Central memory CD4-positive, alpha-beta T cell (primary cell): Measurements from ENCODE around the gene CNTN3.

ENCODE experiments used
- DNase-seq: peaks from one replicate; pipeline ENCODE4 v3.0.0; 2022

CNTN3 gene

DNA sequence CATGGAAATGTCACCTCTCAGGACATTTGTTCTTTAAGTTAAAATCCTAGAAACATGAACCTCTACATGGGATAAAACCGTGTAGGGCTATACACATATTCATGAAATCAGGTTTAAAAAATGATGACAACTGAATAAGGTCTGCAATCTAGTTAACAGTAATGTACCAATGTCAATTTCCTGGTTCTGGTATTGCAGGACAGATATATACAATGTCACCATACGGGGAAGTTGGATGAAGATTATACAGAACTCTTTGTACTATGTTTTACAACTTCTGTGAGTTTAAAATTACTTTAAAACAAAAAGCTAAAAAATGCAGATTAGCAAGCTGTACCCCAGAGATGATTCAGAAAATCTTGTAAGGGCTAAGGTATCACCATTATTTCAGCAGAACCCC lies 6.7 kb downstream of the CNTN3 start:
- DNase-seq, result no peak

GRCh38 chr3:74606996-74607395 lies 7.5 kb downstream of the CNTN3 start:
- DNase-seq, result no peak

DNA sequence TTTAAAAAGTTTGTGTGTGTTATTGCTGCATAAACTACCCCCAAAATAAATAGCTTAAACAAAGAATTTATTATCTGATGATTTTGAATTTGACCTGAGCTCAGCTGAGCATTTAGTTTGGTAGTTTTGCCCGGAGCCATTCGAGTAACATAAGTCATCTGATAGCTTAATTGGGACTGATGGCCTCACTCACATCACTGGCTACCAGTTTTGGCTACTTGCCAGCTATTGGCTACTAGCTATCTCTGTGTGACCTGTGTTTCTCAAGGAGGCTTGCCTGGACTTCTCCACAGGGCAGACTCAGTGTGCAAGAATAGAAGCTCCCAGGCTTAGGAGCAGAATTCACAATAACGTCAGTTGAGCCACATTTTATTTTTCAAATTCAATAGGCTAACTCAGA lies 9.0 kb downstream of the CNTN3 start:
- no peak for DNase-seq

DNA sequence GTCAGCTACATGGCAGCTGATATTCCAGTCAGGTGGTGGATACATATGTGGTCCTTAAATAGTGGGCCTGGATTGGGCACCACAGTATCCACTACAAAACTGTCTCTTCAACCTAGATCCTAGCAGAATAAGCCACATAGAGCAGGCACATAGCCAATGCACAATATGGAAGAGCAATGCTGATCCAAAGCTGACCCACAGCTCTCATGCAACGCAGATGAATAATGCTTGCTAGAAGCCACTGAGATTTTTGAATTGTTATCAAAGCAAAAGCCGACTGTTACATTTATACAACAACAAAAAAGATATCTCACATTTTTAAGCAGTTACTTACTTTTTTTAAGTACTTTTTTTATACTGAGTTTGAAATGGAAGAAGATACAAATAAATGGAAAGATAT lies 11.2 kb downstream of the CNTN3 start:
- DNase-seq, result no peak

GRCh38 chr3:74602471-74602870 lies 12.0 kb downstream of the CNTN3 start:
- DNase-seq, result no peak

DNA sequence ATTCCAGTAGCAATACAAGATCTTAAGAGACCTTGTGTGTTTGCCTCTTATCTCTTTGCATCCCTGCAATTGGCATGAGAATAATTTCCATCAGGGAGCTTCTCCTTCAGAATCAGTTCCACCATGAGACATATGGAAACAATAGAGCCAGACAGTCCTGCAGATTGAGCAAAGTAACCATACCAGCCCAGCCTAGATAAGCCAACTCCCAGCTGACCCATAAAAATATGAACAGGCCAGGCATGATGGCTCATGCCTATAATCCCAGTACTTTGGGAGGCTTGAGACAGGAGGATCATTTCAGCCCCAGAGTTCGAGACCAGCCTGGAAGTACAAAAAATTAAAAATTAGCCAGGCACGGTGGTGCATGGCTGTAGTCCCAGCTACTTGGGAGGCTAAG lies 12.7 kb downstream of the CNTN3 start:
- DNase-seq, result no peak

DNA sequence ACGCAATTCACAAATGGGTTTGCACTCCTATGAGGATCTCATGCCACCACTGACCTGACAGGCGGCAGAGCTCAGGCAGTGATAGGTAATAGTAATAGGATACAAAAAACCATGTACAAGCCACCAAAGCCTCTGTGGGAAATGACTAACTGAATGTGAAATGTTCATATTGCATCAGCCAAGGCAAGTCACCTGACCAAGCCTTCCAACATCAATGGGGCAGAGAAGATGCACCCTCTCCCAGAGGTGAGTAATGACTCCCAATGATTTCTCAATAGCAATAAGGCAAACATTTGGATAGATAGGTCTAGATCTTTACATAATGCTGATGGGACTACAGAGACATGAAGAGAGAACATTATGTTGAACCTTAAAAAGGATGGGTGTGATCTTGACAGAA lies 14.9 kb downstream of the CNTN3 start:
- DNase-seq, result no peak

- DNase-seq, result no peak
Measured at GRCh38 chr3:74593152-74593551, 21.3 kb downstream of the CNTN3 start.

DNA sequence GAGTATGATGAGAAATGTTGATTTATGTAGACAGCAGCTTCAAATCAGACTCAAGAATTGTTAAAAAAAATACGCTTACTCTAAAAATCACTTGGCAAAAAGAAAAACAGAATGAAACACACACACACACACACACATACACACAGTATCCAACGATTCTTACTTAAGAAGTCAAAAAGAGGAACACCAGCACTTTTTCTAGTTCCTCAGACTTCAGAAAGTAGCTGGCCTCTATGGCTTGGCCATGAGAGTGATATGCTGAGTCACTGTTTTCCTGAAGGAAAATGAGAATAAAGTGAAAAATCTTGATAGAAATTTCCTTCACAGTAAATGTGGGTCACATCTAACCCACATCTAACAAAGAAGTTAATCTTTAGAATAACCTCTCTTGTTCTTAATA lies 22.1 kb downstream of the CNTN3 start:
- no peak for DNase-seq

DNA sequence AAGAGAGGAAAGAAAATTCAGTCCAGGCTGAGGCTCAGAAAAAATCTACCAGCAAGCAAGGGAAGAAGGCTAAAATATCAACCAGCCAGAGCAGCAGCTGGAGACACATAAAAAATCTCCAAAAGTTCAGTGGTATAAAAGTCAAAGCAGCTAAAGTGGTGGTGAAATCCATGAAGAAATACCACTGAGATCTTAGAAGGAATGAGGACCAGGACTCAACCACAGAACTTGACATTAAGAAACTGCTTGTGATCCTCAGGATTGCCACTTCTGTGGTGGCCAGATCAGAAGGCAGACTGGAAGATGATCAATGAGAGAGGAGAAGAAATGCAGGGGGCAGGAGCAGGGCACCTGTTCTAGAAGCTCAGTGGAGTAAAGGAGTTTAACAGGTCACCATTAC lies 22.5 kb downstream of the CNTN3 start:
- DNase-seq, result no peak

DNA sequence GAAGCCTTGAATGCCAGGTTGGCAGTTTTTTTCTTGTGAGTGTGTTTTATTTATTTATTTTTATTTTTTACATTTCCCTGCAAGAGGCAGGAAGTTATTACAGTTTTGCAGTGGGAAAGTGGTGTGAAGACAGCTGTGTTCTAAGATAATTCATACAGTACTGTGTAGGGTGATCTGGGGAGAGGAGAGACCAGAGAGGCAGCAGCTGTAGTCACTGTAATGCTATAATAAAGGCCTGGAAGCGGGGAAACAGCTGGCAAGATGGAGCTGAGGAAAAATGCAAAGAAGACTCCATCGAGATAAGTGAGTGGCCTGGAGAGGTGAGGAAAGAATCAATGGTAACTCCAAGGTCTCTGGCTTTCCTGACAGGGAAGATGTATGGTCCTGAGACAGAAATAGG lies 23.1 kb downstream of the CNTN3 start:
- no peak for DNase-seq

DNA sequence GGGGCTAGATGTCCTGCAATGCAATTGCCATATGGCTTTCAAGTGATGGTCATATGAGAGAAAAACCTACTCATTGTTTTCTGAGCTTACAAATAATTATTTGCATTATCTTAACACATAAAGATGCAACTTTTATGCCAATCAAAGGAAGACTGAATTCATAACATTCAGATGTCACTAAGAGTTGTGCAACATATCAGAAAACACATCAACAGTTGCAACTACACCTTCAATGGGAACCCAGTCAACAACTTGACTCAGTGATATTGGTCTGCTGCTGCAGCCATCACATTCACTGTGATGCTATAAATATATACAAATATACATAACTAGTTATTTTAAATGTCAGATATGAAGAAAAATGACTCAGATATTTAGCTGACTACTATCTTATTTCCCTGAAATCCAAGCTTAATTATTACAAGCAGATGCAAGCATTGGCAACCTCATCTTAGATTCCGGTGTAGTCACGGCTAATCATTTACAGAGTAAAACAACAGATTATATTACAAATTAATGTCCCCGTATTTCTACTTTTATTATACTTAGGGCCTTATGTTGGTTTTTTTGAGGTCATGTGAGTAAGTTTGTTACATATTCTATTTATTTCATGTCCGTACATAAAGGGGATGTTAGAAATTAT lies 23.7 kb downstream of the CNTN3 start:
- DNase-seq, result no peak

GRCh38 chr3:74584782-74585181 lies 29.7 kb downstream of the CNTN3 start:
- no peak for DNase-seq

- no peak for DNase-seq
Measured at GRCh38 chr3:74582982-74583381, 31.5 kb downstream of the CNTN3 start.

- DNase-seq, result no peak
Measured at GRCh38 chr3:74575857-74576256, 38.6 kb downstream of the CNTN3 start.

- DNase-seq, result no peak
Measured at GRCh38 chr3:74571118-74571517, 43.3 kb downstream of the CNTN3 start.
